Activated T-helper 1 cell treated with anti-CD3 and anti-CD28 coated beads, Interleukin-2, amount 50 U/mL, for 16 hours (primary cell): ENCODE measurements around the gene FMN1.
"Not testable (repeated sequence)": the region's sequence is repeated elsewhere in the genome, so short reads cannot be mapped to it uniquely, and the experiment has no call there.

ENCODE experiments used
- DNase-seq, 2 donors: peaks; one replicate each; pipeline ENCODE4 v3.0.0-alpha.2; 2020; ENCODE audit warnings: low read depth in 1 of 2, low spot score in 1 of 2

Gene FMN1

DNA sequence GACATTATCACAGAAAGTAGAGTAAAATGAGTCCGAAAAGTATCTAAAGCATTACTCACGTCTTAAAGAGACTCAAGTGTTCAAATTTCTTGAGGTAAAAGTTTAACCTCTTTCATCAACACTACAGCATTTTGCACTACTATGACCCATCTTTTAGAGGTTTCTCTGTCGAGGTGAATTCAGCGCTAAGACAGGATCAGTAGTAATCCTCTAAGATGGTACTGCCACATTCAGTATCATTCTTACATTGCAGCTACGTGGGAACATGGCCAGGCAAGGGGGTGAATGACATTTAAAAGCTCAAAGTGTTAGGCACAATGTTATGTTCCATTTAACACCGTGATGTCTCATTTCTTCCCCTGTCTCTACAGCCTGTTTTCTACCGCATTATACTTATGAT, 210.8 kb downstream of the FMN1 start:
- no peak for DNase-seq

DNA sequence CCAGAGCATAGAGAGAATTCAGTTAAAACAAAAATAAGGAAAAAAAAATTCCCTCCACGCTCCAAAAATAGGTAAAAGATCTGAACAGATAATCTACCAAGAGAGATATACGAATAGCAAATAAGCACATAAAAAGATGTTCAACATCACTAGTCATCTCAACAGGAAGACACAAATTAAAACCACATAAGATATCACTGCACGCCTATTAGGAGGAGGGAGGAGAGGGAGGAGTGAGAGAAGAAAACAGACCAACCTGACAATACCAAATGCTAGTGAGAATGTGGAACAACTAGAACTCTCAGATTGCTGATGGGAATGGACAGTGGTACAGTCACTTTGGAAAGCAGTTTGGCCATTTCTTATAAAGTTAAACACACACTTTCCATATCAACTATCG, 212.5 kb downstream of the FMN1 start:
- DNase-seq, result no peak

DNA sequence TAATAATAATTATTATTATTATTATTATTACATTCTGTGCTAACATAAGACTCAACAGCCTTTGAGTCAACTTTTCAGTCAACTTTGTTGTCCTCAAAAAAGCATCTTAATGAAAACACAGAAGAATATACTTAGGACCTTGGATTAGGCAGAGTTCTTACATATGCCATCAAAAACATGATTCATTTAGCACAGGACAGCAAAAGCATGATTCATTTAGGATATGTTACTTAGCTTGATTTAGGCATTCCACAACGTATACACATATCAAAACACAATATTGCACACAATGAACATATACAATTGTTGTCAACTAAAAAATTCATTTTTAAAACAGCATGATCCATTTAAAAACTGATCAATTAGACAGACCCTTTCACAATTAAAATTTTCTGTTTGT, 213.0 kb downstream of the FMN1 start:
- DNase-seq, result no peak

DNA sequence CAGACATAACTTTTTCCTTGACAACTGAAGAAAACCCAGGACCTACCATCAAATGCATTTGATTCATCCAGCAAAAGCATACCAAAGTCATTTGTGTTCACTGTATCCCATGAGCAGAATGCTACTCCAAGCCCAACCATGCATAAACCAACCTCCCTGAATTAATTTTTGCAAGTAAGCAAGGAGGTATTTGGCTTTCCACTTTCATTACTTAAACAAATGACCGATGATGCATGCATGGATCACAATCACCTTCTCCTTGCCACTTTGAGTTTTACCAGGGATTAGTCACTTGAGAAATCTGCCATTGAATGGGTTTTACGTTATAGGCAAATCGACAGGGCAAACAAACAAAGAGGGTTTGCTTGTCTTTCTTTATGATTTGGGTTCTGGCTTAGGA, 214.8 kb downstream of the FMN1 start:
- no peak for DNase-seq

DNA sequence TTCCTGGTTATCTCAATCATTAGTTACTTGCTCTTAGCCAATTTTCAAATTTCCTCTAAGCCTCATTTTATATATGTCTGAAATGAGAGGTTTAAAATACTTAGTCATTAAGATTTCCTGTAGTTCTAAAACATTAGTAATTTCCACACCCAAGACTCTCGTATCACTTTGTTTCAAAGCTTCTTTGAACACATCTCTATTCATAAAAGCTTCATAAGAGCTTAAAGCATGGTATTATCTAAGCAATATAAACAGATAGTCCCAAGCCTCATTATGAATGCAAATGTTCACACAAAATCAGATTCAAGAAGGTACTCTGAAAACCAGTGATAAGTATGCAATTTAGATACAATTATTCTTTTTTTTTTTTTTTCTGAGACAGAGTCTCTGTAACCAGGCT, 217.0 kb downstream of the FMN1 start:
- DNase-seq, result no peak

DNA sequence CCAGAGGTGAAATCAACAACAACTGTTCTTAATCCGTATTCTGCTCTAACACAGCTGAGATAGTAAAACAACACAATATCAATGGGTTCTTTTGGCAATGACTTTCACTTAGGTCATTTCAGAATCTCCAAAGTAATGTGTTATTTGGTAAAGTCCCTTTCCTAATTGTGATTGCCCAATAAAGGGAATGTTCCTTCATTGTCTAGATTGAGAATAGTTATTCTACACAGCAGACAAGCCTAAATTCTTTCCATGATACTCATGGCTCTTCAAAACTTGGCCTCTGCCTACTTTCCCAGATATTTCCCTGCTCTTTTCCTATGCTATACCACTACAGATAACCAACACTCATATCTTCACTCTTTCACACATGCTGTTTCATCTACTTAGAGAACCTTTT, 219.8 kb downstream of the FMN1 start:
- DNase-seq, result no peak

DNA sequence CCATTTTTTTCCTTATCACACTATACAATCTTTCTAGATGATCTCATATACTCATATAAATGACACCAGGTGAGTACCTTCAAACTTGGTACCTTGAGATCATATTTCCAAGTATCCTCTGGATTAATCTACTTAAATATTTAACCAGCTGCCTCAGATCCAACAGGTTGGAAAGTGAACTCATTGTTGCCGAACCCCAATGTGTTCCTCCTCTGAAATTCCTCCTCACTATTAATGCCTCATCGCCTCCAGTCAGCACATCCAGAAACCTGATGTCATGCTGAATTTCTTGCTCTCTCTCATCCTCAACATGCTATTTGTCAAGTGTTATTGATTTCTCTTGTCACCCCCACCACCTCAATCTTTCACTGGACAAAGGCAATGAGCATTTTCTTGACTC, 221.8 kb downstream of the FMN1 start:
- no peak for DNase-seq

DNA sequence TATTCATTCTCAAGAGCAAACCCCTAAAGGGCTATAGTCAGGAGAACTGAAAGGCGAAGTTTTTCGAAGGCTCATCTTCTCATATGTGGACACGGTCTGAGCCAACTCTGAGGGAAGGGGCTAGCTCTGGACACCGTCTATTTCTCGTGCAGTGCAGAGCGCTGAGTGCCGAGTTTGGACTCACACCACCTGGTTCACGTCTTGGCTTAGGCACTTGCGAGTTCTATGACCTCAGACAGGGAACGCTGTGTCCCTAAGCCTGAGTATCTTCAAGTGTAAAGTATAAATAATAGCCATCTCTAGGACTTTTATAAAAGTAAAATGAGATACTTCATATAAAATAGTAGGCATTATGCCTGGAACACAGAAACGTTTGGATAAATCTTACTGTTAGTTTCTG, 223.7 kb downstream of the FMN1 start:
- DNase-seq, result no peak

DNA sequence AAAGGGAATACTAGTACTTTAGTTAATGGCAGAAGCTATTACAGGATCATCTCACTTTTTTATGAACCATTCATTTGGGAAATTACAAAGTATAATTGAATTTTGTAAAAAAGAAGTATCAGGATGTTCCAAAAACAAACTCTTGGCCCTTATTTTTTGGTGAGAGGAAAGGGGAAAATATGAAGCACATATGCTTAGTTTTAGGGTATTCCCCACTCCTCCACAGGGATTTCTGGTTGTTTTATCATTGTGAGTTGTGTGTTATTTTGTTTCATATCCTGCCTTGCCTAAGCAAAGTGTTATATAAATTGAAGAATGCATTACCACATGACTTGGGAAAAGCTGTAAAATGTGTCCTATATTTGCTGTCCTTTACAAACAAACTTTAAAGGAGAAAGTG, 227.0 kb downstream of the FMN1 start:
- no peak for DNase-seq

DNA sequence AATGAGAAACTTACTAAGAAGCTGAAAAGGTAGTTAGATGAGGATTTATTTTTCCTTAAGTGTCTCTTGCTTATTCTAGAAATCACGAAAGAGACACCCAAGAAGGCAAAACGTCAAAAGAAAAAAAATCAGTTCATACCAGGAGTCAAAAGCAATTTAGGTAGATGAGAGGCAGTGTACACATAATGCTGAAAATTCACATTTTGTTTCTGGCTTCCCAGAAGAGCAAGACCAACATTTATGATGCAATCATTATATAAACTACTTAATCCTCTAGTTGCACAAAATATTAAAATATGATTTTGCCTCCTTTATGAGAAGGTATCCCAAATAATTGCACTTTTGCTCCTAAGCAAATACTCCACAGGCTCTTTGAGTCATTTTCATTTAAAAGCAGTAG, 228.0 kb downstream of the FMN1 start:
- DNase-seq, result no peak

DNA sequence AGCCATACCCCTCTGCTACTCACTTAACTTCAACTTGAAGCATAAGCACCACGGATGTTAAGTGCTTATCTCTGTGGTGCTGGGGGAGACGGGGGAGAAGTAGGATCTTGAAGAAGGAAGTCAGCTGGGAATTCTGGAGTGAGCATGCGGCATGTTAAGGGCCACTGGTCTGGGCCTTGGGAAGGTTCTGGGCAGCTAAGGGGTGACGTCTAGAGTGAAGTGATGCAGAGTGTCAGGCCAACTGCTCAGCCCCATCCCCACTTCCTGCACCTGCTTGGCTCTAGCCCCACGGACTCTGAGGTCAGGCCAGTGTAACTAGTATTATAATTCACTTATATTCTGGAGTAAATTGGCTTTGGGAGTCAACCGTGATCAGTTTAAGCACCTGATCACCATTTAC, 228.6 kb downstream of the FMN1 start:
- DNase-seq, result no peak

DNA sequence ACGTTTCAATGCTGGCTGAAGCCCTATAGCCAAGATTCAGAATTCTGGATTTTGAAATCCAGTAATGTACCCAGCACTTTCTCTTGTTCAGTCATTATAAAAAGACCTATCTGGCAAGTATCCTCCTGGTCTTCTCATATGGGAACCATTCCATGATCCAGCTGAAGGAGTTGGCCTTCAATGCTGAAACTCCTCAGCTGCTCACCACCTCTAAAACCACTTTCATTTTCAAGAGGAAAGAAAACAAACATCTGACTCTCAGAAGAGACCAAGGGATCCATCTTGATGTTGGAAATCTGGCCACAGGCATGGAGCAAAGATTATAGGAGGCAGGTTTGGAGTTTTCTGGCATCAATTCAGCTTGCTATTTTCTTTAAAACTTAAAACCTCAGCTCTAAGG, 235.4 kb downstream of the FMN1 start:
- DNase-seq, result no peak

DNA sequence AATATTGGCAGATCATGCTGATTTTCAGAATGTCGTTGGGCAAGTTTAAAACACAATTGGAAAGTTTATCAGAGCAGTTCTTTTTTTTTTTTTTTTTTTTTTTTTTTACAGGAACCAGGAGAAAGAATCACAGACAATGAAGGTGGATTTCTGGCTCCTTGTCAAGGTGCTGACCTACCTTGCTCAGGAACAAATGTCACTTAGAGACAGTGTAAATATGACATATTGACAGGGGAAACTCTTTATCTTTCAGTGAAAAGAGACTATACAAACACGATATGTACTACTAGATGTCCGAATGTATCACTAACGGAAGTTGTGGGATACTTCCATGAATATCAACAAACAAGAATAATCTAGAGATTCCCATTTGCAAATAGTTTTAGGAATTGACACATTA, 237.3 kb downstream of the FMN1 start:
- DNase-seq, result no peak

DNA sequence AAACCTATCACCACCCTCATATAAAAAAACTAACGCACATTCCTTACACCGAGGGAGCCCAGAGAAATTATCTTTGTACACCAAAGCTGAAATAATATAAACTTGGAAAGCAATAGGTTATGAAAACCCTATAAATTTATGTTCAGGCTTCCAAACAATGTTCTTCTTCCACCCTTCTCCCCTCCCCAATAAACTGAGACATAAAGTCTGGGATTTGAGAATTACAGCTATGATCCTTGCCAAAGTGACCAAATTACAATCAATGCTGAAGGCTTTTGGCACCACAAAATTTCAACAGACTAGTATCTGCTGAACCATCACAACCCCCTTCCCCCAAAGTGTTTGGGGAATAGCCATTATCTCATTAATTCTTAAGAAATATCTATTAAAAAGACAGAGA, 237.8 kb downstream of the FMN1 start:
- DNase-seq, result no peak

DNA sequence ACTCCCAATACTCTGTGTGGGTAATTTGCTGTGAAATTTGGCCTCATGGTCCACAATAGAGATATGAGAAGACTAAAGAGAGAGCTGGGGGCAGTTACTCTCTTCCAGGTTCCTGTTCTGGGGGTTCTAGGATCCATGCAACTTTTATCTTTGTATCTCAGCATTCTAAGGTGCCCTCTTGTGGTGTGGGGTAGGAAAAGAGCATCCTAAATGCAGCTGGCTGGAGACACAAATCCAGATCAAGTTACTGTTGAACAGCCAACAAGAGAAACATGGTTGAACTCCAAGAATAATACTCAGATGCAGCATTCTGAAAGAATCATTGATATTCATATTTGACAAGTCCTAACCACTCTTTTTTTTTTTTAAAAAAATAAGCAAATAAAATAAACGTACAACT, 238.5 kb downstream of the FMN1 start:
- no peak for DNase-seq

DNA sequence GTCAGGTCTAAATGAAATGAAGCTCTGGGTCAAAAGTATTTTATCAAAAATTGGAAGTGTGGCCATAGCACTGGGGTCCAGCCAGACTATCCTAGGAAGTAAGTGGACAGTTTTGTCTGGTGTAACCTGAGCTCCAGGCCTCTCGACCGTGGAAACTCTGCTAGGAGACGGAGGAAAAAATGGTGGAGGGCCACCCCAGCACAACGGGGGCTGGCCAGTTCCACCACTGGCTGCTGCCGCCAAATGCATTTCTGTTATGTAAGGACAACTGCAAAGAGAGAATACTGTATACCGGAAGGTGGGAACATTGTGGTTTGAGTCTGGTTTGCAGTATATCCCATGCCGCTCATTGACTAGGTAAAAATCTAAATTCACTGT, 241.0 kb downstream of the FMN1 start:
- DNase-seq, result no peak

DNA sequence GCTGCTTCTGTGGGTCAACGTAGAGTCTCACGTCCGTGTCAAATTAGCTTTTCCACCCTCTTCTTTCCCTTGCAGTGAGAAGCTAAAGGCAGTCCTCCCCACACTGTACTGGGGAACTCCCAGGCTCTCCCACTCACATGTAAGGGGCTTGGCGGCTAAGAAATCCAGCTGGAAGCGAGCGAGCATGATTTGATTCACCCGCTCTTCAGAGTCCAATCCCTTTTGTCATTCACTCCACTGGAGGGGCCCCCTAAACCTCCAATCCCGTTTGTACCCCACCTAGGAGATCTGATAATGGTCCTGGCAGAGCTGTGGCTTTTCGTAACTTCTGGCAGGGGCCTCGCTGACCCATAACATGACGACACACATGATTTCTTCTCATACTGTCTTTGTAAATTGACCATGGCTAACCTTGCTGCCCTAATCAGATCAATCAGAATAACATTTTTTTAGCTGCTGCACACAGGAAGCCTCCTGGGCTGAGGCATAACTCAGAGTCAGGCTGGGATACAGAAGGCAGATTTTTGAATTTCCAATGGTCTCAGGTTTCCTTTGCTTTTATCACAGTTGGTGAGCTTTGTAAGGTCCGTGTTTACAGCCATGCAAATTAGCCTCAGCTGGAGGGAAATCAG, 241.5 kb downstream of the FMN1 start:
- DNase-seq, result no peak

DNA sequence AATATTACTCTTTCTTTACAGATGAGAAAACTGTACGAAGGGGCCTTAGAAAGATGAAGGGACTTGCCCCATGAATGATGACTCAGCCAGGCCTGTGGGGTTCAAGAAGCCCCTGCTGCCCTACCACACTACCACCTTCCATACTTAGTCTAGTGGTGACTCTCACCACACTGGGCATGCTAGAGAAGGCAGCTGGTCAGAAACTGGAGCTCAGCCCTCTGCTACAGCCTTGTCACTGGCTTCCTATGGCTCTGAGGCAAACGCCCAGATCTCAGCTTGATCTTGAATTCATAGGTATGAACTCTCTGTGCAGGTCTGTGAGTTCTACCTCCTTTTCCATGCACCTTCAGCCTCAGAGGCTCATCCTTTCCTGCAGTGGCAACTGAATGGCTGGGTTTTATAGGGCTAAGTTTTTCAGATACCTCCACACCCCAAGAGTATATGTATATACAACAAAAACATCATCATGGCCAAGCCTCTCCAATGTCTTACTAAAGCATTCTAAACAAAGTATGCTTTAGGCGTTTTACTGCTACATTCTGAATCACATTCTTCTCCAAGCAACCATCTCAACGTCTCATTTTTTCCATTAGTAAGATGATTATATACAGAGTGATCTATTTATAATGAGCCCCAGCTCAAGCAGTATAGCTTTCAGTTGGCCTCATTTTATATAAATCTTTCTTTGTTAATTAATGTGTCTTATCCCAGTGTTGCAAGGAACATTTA, 242.6 kb downstream of the FMN1 start:
- no peak for DNase-seq

DNA sequence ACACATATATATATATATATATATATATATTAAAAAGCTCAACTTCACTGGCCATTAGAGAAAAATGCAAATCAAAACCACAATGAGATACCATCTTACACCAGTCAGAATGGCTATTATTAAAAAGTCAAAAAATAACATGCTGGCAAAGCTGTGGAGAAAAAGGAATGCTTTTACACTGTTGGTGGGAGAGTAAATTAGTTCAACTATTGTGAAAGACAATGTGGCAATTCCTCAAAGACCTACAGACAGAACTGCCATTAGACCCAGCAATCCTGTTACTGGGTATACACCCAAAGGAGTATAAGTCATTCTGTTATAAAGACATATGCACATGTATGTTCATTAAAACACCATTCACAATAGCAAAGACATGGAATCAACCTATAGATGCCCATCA, 244.5 kb downstream of the FMN1 start:
- DNase-seq, result not testable (repeated sequence)

DNA sequence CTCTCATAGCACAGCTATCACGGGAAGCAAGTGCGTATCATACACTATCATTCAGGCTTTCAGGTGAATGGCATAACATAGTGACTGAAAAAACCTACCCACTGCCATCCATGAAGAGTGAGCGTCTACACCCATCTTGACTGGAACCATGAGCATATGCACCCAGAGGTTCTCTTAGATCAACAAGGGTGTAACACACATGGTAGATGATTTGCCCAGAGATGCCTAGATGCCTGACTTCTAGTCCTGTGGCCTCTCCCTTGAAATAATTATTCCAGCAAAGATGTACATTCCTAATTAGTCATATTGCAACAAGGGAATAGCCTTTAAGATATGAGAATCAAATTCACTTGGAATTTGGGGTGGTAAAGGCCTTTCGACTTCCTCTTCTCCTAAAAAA, 248.3 kb downstream of the FMN1 start:
- no peak for DNase-seq

DNA sequence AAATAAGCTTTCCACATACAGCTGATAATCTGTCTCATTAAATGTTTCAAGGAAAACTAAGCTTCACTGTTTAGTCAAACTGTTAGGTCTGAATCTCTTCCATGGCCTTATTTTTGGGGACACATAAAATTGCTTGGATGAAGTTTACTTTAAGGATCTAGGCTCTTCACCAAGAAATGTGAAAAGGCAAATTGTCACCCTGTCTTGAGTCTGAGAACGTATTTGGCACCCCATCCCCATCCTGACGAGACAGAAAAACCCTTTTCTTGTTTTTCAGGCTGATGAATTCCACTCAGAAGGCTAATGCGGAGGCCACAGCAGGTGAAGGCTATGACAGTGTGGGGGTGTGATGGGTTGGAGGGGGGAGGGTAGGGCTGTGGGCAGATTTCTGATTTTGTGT, 250.1 kb downstream of the FMN1 start:
- no peak for DNase-seq

DNA sequence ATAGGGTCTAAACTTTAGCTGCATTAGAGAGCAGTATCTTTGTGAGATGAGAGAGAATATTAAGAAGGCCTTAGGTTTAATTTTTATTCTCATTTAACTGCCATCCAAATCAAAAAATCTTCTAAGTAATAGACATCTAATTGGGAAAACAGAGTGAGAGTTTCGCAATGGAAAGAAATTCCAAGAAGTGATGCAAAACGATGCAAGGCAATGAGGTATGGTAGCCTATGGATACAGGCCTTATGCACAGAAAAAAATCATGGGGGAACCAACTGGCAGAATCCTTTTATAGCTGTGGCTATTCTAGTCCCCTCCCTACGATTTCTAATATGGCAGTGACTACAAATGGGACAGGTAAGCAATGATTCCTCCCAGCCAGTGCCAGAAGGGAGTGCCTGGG, 250.8 kb downstream of the FMN1 start:
- no peak for DNase-seq

DNA sequence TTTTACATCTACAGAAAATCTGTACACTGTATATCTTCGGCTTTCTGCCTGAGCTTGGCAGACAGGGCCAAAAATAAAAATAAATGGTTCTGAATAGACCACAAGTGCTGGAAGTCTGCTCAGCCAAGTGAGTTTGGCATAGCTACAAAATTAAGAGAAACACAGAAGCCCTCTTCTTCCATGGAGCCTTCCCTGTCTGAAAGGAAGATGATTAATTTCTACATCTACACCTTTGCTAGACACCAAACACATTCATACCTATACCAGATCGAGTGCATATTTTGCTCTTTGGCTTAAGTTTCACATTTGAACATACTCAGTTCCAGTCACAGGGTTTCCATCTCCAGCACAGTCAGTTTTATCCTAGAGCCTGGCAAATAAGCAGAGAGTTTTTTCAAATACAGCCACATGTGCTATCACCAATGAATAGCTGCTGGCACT, 252.1 kb downstream of the FMN1 start:
- no peak for DNase-seq
